ENCODE data around the gene WDR59.
A peak's percentile ranks its signal among the peaks of the same experiment; 100 is the strongest.

WDR59 gene

DNA sequence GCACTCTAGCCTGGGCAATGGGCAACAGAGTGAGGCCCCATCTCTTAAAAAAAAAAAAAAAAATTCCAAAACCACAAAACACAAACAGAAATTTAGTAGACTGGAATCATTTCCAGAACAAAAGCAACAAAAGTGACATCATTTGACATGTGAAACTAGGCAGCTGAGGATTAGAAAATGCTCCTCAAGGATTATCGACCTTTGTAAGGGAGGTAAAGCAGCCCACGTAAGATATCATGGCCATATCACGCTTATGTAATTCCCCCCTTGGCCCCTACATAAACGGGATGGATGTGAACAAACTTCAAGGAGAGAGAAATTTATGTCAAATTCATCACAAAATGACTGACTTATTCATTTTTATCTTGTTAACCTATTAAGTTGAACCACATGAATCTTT is 83.3 kb downstream of the WDR59 start:
- DNase-seq, result no peak

DNA sequence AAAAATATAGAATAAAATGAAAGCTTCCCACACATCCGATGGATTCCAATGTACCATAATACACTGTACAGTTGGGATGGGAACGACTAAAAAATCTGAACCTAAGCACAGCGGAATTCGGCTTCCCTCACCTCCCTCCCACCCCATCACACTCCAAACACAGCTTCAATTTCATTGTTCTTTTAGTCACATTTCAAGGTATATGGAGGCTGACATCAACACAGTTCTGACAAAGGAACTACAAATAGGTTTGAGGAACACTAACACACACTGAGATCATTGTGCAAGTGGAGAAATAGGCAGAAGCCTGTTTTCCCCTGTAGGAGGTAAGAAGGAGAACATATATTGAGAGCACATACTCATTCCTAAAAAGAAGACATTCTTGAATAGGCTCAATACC is 85.1 kb downstream of the WDR59 start:
- DNase-seq, result no peak

DNA sequence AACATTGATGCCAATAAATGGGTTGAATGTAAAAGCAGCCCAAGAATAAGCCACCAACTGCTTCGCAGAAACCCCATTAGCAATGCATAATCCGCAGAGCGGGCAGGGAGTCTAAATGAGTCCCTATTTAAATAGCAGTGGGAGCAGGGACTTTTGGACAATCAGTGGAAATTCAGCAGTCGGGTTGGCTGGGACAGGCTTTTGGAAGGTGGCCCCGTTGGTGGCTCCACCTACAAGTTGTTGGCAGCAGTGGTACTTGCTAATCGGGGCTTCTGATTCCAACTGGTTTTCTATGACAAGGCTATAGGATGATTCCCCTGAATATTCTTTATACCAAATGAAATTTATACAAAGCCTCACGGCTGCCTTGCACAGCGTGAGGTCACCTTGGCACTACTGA is 86.3 kb downstream of the WDR59 start:
- no peak for DNase-seq

DNA sequence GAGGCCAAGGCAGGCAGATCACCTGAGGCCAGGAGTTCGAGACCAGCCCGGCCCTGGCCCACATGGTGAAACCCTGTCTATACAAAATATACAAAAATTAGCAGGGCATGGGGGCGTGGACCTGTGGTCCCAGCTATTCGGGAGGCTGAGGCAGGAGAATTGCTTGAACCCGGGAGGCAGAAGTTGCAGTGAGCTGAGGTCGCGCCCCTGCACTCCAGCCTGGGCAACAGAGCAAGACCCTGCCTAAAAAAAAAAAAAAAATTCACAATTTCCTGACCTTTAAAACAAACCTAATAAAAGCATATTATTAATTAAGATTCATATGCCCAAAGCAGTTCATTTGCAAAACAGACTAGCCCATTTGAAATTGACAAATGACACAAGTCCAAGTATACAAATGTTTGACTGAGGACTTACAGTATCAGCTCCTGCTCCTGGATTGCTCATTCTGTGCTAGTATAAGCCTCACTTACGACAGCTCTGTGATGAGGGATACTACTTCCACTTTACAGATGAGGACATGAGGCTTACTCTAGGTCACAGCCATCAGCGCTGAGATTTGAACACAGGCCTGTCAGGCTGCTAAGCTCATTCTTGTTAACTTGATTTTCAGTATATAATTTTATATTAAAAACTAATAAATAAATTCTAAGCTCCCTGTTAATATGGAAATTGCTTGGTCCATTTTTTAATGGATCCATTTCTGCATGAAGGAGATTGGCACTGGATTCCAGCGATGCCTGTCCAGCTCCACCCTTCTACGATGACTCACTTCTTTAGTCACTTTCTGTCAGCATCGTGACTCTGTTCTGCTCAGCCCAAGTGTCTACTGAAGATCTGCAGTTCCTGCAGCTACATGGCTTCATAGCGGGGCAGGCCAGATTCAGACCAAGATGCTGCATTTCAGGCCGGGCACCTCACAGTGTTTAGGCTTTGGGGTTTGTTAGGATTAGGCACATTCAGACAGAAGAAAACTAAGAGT is 88.2 kb downstream of the WDR59 start:
- no peak for DNase-seq

DNA sequence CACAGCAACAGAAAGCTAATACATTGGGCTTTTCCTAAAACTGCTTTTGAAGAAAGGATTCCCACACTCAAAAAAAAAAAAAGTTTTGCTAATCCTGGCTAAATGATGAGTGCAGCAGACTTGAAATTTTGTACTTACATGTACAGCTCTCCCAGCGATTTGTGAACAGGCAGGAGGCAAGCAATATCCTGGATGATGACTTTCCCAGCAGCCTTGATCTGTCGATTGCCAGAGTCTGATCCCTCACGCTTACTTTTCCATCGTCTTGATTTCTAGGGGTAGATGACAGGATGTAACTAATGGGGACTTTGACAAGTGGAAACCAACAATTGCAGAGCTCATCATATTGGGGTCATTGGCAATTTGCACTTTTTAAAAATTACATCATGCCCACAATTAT is 91.4 kb downstream of the WDR59 start:
- no peak for DNase-seq

DNA sequence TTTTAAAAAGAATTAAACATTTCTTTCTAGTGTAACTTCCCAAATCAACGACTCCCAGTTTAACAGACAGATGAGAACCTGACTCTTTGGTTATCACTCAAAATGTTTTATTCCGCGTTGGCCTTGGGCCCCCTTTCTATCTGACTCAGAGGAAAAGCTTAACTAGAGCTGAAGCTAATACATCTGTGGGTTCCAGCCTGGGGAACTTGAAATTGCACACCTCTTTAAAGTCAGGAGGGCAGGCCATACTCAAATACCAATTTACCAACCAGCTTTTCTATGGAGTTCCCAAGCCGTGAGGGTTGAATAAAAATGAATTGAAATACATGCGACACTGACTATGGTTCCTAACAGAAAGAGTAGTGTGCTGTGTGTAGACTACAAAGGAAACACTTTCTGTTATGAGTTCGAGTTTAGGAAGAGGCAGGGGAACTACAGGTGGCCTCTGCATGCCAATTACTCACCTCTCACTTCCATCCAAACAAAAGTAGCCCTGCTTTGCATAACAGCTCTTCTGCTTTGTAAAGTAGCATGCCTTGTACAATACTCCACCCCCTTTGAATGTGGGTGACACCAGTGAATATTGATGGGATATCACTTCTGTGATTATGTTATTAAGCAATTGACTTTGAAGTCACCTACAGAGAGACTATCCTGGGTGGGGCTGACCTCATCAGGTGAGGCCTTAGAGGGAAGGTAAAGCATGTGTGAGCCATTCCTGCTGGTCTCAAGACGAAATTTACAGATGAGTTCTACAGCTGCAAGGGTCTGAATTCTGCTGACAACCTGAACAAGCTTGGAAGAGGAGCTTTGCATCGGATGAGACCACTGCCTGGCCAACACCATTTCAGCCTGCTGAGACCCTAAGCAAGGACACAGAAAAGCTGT is 92.1 kb downstream of the WDR59 start:
- no peak for DNase-seq

DNA sequence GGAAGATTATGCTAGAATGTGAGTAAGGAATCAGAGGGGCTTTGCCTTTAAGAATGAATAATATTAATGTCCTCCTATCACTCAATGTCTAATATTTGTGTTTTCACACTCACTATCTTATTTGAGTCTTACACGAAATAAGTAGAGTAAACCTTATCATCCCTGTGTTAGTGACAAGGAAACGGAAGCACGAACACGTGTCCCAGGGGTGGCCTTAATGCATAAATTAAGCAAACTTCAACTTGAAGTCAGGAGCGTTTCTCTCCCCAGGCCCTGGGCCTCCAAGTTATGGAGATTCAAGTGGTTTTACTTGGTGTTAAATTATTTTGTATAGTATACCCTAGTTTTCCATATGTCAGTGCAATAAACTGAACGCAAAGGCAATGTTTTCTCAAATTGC is 96.0 kb downstream of the WDR59 start:
- no peak for DNase-seq

DNA sequence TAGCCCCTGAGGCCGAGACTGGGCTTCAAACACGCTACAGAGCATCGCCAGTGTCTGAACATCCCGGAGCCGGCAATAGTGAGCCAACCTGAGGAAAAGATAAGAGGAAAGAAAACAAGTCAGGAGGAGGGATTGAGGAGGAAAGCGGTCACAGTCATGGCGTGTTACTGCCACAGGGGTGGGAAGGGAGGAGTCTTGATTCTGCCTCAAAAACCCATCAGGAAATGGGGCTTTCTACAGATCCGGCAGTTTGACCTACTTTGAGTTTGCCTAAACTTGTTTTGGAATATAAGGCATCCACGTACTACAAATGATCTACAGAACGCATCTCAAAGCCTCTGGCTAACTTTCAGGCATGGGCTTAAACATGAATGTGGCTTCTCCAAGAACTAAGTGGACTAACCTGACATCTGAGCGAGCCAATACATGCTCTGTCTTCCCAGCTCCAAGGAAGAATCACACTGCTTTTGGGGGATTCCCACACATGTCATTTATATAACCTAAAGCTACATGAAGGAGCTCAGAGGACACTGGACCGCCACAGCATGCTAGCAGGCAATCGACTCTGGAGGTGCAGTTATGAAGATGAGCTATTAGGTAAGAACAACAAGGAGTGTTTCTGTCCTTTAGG is 96.6 kb downstream of the WDR59 start:
- DNase-seq, result no peak

DNA sequence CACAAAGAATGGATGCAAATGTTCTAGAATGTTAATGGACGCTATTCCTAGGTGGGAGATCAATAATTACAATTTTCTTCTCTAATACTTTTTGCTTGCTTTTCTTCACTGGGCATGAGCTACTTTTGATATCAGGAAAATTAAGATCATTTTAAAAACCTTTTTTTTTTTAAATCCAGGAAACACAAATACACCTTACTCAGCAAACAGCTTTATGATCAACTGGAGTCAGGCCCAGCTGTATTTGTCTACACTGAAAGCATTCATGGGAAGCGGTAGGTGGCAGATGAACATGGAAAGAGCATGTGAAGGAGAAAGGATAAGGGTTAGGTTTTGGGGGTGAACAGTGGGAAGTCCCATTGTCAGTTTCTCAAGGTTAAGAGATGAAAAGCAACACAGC is 97.8 kb downstream of the WDR59 start:
- DNase-seq, result no peak

DNA sequence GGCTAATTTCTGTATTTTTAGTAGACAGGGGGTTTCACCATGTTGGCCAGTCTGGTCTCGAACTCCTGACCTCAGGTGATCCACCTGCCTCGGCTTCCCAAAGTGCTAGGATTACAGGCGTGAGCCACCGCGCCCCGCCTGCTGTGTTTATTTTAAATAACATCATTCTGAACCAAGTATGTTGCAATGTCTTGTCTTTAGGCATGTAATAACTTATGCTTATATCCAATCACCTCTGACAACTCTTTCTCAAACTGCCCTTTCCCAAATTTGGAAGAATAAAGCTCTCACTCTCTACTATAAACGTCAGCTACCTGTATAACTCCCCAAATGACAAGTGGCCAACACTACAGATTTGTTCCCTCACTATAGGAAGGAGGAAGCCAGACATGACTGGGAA is 107.2 kb downstream of the WDR59 start:
- no peak for DNase-seq

DNA sequence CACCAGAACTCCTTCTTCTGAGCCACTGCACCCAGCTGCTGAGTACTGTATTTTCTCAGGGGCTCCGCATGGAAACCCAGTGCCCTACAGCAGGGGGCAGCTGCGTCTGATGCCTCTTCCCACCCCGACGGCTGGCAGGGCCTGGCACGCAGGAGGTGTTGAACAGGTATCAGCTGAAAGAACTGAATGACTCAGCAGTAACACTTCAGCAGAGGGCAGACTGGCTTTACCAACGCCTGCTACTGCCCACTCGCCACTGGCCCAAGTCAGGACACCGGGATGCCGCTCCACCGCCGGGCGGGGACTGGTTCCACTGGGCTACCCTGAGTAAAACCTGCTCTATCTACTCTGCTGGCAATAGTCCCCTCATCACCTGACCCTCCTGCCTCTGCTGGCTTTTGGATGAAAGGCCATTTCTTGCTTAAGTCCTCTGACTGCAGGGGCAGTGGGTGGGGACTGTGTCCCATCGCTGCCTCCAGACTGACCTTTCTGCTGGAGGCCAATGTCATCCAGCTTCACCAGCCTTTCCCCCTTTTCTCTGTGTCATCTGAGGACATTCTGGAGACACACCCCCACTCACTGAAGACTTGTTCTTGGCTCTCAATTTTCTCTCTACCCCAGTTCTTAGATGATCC is 109.9 kb downstream of the WDR59 start:
- DNase-seq, result no peak

DNA sequence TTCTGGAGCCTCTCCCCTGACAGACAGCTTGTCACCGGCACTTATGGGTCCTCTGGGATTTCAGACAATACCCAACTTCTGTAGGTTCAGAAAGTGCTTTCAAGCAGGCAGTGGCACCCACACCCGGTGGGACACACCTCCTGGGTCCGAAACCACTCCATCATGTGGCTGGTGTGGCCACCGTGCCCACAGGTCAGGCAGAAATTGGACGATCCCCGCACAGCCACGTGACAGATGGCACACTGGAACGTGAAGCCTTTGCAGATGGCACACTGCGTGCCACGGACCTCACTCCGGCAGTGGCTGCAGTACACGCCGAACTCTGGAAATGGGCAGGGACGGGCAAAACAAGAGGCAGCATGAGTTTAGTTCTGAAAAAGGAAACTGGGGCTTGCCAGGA is 110.8 kb downstream of the WDR59 start:
- DNase-seq, result no peak

DNA sequence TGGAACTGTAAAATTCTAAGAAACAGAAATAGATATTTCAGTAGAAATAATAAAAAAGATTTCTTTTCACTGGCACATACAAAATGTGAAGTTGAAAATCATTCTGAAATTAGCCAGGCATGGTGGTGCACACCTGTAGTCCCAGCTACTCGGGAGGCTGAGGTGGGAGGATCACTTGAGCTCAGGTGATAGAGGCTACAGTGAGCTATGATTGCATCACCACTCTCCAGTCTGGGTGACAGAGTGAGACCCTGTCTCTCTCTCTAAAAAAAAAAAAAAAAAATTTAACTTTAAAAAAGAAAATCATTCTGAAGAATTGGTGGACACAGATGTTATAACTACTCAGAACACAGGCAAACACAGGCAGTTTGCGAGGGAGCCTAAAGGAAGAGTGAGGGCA is 112.6 kb downstream of the WDR59 start:
- no peak for DNase-seq

DNA sequence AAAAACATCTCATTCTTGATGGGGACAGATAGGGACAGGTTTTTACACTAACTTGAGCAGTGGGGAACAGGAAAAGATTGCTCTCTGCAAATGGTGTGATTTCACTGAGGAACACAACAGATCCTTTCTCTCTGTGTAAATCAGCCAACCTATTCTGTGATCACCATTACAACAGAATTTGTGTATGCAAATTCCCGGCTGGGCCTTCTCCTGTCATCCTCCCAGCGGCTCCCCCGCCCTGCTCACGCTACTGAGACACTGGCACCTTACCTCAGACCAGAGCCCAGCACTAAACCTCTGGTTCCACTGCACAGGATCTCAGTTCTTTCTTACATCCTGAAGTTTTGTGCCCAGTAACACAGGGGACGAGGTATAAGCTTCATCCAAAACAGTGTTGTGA is 113.3 kb downstream of the WDR59 start:
- DNase-seq, result no peak

DNA sequence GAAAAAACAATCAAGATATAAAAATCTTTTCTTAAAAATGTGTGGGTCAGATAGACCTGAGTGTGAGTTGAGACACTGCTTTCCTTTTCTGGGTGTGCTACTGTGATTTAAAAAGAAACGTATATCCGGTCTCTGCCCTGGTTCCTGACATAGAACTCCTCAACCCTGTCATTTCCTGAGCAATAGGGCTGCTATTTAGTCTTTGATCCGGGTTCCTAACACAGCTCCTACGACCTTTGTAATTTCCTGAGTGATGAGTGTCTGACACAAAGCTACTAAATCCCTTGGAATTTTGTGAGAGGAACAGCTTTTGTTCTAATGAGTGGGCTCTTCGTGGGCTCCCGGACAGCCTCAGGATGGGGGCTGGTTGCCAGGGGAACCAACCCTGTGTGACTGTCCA is 116.4 kb downstream of the WDR59 start:
- DNase-seq, result no peak

DNA sequence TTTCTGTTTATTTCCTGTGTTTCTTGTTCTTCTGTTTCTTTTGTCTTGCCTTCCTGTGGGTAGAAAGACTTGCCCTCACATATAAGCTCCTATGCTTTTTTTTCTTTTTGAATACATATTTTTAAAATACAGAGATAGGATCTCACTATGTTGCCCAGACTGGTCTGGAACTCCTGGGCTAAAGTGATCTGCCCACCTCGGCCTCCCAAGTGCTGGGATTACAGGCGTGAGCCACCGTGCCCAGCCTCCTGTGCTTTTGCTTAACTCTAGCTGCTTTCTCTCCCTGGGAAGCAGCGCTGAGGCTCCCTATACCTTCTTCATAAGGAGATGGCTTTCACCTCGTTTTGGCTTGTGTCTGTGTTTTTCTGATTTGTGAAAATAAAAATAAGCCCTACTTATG is 116.9 kb downstream of the WDR59 start:
- DNase-seq, result no peak

DNA sequence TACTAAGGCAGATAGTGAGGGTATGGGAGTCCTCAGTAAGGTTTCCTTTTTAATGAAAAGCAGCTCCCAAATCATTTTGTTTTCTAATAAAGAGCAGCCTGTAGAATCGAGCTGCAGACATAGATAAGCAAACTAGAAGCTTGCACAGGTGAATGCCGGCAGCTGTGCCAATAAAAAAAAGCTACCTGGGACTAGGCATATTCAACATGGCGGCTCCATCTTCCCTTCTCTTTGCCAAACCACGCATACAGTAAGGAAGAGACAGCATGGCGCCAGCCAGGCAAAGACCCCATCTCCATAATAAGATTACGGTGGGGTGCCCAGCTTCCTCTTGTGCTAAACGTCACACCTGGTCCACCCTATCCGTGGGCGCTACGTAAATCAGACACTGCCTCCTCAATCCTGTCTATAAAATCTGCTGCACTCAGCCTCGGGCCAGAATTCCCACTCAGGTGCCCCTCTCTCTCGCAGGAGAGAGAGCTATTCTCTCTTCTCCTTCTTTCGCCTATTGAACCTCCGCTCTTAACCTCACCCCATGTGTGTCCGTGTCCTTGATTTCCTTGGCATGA is 117.6 kb downstream of the WDR59 start:
- DNase-seq, result no peak

DNA sequence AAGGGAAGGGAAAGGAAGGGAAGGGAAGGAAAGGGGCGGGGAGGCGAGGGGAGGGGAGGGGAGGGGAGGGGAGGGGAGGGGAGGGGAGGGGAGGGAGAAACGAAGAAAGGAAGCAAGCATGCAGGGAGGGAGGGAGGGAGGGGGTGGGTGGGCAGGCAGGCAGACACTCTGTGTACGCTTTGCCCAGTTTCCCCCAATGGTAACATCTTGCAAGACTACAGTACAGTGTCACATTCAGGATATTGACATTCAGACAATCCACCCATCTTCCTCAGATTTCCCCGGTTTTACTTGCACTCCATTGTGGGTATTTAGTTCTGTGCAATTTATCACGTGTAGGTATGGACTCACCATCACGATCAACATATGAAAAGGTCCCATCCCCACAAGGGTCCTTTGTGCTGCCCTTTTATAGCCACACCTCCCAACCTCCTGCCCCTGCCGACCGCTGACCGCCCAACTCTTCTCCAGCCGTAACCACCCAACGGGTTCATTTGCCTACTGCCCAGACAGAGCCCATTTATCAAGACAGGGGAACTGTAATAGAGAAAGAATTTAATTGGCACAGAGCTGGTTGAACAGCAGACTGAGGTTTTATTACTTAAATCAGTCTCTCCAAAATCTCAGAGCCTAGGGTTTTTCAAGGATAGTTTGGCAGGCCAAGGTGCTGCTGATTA is 118.9 kb downstream of the WDR59 start:
- no peak for DNase-seq

DNA sequence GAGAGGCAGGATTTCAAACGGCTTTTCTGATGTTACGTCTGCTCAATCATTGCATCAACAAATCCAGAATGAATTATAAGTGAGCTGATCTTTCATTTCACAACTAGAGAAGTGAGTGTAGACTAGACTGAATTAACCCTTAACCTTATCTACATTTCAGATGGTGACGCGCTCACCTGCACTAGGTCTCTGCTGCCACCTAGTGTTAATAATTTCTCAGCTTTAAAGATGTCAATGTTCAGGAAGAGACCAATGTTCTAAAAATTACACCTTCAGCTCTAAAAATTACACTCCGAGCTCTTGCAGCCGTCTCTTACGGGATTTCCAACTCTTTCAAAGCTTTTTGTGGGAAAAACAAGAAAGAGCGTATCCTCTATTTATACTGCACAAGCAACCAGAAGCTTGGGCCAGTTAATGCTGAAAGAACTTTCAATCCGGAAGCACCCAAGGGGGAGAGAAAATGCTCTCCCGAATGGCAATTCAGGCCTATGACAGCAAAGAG is 122.1 kb downstream of the WDR59 start:
- peak; percentile 41 for DNase-seq

DNA sequence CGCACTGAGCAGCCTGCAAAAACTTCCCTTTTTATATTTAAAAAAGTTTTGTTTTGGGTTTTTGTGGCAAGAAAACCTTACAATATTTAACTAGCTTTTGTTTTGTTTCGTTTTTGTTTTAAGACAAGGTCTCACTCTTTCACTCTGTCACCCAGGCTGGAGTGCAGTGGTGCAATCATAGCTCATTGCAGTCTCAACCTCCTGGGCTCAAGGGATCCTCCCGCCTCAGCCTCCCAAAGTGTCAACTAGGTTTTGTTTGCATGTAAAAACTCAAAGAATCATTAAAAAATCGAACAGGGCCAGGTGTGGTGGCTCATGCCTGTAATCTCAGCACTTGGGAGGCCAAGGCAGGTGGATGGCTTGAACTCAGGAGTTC is 132.4 kb downstream of the WDR59 start:
- DNase-seq, result no peak

DNA sequence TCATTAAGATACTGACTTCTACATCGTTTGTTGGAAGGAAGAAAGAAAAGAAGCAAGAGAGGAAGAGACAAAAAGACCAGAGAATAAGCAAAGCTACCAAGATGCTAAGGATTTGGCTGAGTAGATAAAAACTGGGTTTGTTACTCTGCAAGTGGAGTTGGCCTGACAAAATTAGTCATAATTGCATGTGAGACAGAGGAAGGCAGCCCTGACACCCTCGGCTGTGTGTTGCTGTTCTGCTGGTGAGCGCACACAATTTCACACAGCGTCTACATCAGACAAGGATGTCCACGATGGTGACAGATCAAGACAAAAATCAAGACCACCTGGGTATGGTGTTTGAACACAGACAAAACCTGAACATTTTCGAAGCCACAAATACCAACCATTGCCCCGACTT is 134.9 kb downstream of the WDR59 start:
- DNase-seq, result no peak

DNA sequence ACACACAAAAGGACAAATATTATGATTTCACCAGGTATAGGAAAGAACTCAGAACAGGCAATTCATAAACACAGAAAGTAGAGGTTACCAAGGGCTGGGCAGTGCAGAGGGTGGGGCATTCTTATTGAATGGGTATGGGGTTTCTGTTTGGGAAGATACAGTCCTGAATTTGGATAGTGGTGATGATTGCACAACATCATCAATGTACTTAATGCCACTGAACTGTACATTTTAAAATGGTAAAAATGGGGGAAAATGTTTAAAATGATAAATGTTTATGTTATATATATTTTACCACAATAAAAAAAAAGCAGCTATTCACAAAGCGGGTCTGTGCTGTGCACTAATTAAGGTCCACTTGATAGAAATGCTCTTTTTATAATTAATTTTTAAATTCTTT is 137.7 kb downstream of the WDR59 start:
- DNase-seq, result no peak
